Mesendoderm (in vitro differentiated cells): ENCODE measurements around the gene TBCE.

ENCODE experiments used
- DNase-seq: peaks from one replicate; pipeline ENCODE4 v3.0.0; 2013
- H2AK5ac ChIP-seq: 2 replicates; pipeline ENCODE4 v1.6.1; 2013; ENCODE audit warnings: low read length, inconsistent platforms
- H2BK120ac ChIP-seq: 2 replicates; pipeline ENCODE4 v1.6.1; 2013; ENCODE audit warnings: low read depth, mild to moderate bottlenecking, low read length, moderate library complexity, mixed read lengths
- H2BK15ac ChIP-seq: replicated peaks from 2 replicates; pipeline ENCODE4 v1.6.1; 2013; ENCODE audit warnings: low read depth, mild to moderate bottlenecking, moderate library complexity
- H2BK5ac ChIP-seq: 2 replicates; pipeline ENCODE4 v1.6.1; 2013; ENCODE audit warnings: low read length, inconsistent platforms
- H3K18ac ChIP-seq: 2 replicates; pipeline ENCODE4 v1.6.1; 2013; ENCODE audit warnings: mild to moderate bottlenecking, low read length, mixed read lengths
- H3K23ac ChIP-seq: one replicate; pipeline ENCODE4 v1.6.1; 2013; ENCODE audit warnings: low read length
- H3K27ac ChIP-seq: 2 replicates; pipeline ENCODE4 v1.5.1; 2013; ENCODE audit warnings: low read depth, mild to moderate bottlenecking, inconsistent platforms, low read length, moderate library complexity
- H3K27me3 ChIP-seq: 2 replicates; pipeline ENCODE4 v1.6.1; 2013; ENCODE audit warnings: low read length, control low read depth, mild to moderate bottlenecking, inconsistent platforms; ENCODE audit not compliant: insufficient read depth, poor library complexity
- H3K36me3 ChIP-seq: 2 replicates; pipeline ENCODE4 v1.6.1; 2013; ENCODE audit warnings: low read length, inconsistent platforms; ENCODE audit not compliant: control insufficient read depth, insufficient read depth
- H3K4ac ChIP-seq: one replicate; pipeline ENCODE4 v1.6.1; 2013; ENCODE audit warnings: low read depth, mild to moderate bottlenecking, low read length, moderate library complexity
- H3K4me1 ChIP-seq: 2 replicates; pipeline ENCODE4 v1.6.1; 2013; ENCODE audit warnings: low read depth, low read length, inconsistent platforms; ENCODE audit not compliant: control insufficient read depth
- H3K4me2 ChIP-seq: 2 replicates; pipeline ENCODE4 v1.6.1; 2013; ENCODE audit warnings: low read length
- H3K4me3 ChIP-seq: 2 replicates; pipeline ENCODE4 v1.5.1; 2013; ENCODE audit warnings: mild to moderate bottlenecking, low read length
- H3K56ac ChIP-seq: one replicate; pipeline ENCODE4 v1.6.1; 2013; ENCODE audit warnings: low read length
- H3K79me1 ChIP-seq: 2 replicates; pipeline ENCODE4 v1.6.1; 2013; ENCODE audit warnings: low read length, inconsistent platforms
- H3K79me2 ChIP-seq: 2 replicates; pipeline ENCODE4 v1.6.1; 2013; ENCODE audit warnings: mild to moderate bottlenecking, low read length; ENCODE audit not compliant: control insufficient read depth, insufficient read depth
- H3K9ac ChIP-seq: 2 replicates; pipeline ENCODE4 v1.6.1; 2013; ENCODE audit warnings: low read length, inconsistent platforms
- H4K5ac ChIP-seq: one replicate; pipeline ENCODE4 v1.6.1; 2013; ENCODE audit warnings: low read length
- H4K8ac ChIP-seq: one replicate; pipeline ENCODE4 v1.6.1; 2013; ENCODE audit warnings: low read depth, mild to moderate bottlenecking, control low read depth, low read length, moderate library complexity
- WGBS: extraction: QIAGEN DNeasy Blood & Tissue Kit; methylation state at CpG from one replicate; pipeline ENCODE4 v1.1.7; 2013; ENCODE audit warnings: low lambda C conversion rate, missing lambda C conversion rate; ENCODE audit not compliant: insufficient coverage; ENCODE audit errors: extremely low coverage; 5-methylcytosine and 5-hydroxymethylcytosine counted together

TBCE gene

GRCh38 chr1:235473806-235474205, 106.6 kb downstream of the TBCE start:
- H3K9ac ChIP-seq, result no peak overlapping the region
- no peak overlapping the region for H4K8ac ChIP-seq
- H3K23ac ChIP-seq, result no peak overlapping the region
- no peaks in the 10 kb centered on the region for H3K4me1 ChIP-seq
- no peak overlapping the region for H2BK5ac ChIP-seq
- no peak for DNase-seq
- H2BK120ac ChIP-seq, result no peak overlapping the region
- no CpG with 5 or more reads among the region's 1 CpG for WGBS
- no peak overlapping the region for H4K5ac ChIP-seq
- H3K18ac ChIP-seq, result no peak overlapping the region
- H2BK15ac ChIP-seq, result no peak overlapping the region
- no peak overlapping the region for H2AK5ac ChIP-seq
- H3K4ac ChIP-seq, result no peak overlapping the region
- no peak overlapping the region for H3K27ac ChIP-seq
- no peak overlapping the region for H3K4me2 ChIP-seq
- no peak overlapping the region for H3K56ac ChIP-seq
- no peaks in the 10 kb centered on the region for H3K79me1 ChIP-seq
- H3K79me2 ChIP-seq, result no peaks in the 10 kb centered on the region
- no peaks in the 10 kb centered on the region for H3K36me3 ChIP-seq
- no peaks in the 10 kb centered on the region for H3K27me3 ChIP-seq
- no peak overlapping the region for H3K4me3 ChIP-seq

GRCh38 chr1:235483090-235483489, 115.9 kb downstream of the TBCE start:
- H3K56ac ChIP-seq, result no peak overlapping the region
- no peak overlapping the region for H3K4me3 ChIP-seq
- no peaks in the 10 kb centered on the region for H3K79me1 ChIP-seq
- WGBS, result no CpG with 5 or more reads among the region's 5 CpGs
- H3K18ac ChIP-seq, result no peak overlapping the region
- no peak overlapping the region for H2AK5ac ChIP-seq
- H3K4me2 ChIP-seq, result no peak overlapping the region
- no peaks in the 10 kb centered on the region for H3K79me2 ChIP-seq
- no peak overlapping the region for H2BK120ac ChIP-seq
- H3K4ac ChIP-seq, result no peak overlapping the region
- H4K8ac ChIP-seq, result no peak overlapping the region
- peaks cover 3% of the 10 kb centered on the region for H3K36me3 ChIP-seq
- no peak for DNase-seq
- no peak overlapping the region for H2BK15ac ChIP-seq
- H3K4me1 ChIP-seq, result no peaks in the 10 kb centered on the region
- no peaks in the 10 kb centered on the region for H3K27me3 ChIP-seq
- H4K5ac ChIP-seq, result no peak overlapping the region
- H3K9ac ChIP-seq, result no peak overlapping the region
- H2BK5ac ChIP-seq, result no peak overlapping the region
- no peak overlapping the region for H3K23ac ChIP-seq
- H3K27ac ChIP-seq, result no peak overlapping the region

DNA sequence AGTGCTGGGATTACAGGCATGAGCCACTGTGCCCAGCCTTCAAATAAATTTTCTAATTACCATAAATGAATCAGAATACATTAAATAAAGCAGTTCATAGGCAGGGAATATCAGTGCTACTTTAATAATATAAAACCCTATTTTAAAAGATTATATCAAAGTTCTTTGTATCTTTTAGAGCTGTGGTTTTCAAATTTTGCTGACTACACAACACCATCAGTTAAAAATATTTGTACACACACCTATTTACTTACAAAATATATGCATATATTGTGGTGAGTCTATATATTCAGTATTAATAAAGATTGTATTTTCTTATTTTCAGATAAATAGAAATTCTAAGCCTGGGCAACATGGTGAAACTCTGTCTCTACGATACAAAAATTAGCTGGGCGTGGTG, 118.3 kb downstream of the TBCE start:
- no peak overlapping the region for H3K4ac ChIP-seq
- no peak overlapping the region for H4K5ac ChIP-seq
- DNase-seq, result no peak
- H2AK5ac ChIP-seq, result no peak overlapping the region
- no peak overlapping the region for H3K56ac ChIP-seq
- no peak overlapping the region for H3K27ac ChIP-seq
- no peak overlapping the region for H2BK15ac ChIP-seq
- H2BK120ac ChIP-seq, result no peak overlapping the region
- H3K36me3 ChIP-seq, result no peaks in the 10 kb centered on the region
- no peak overlapping the region for H3K4me2 ChIP-seq
- H2BK5ac ChIP-seq, result no peak overlapping the region
- H3K18ac ChIP-seq, result no peak overlapping the region
- no CpG with 5 or more reads among the region's 2 CpGs for WGBS
- H3K79me2 ChIP-seq, result no peaks in the 10 kb centered on the region
- H3K27me3 ChIP-seq, result no peaks in the 10 kb centered on the region
- no peak overlapping the region for H4K8ac ChIP-seq
- H3K4me1 ChIP-seq, result no peaks in the 10 kb centered on the region
- H3K79me1 ChIP-seq, result no peaks in the 10 kb centered on the region
- no peak overlapping the region for H3K4me3 ChIP-seq
- H3K9ac ChIP-seq, result no peak overlapping the region
- no peak overlapping the region for H3K23ac ChIP-seq

GRCh38 chr1:235486321-235486720, 119.1 kb downstream of the TBCE start:
- H2AK5ac ChIP-seq, result no peak overlapping the region
- no peaks in the 10 kb centered on the region for H3K36me3 ChIP-seq

DNA sequence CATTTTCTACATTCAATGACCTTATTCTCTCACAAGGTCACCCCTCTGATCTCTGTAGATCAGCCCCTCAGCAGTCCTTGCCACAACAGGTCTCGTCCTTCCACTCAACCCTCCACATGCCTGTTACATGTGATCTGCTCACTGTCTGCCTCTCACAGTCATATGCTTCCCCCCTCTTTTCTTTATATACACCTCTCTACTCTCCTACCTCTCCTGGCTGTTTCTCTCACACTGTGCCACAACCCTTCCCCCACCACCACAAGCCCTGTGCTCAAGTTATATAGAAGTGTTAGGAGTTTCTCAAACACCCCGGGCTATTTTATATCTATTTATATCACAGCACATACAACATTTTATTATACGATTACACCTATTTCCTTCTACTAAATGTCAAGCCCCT, 124.4 kb downstream of the TBCE start:
- DNase-seq, result no peak
- no peak overlapping the region for H3K27ac ChIP-seq
- no peak overlapping the region for H3K4me3 ChIP-seq
- H3K23ac ChIP-seq, result no peak overlapping the region
- no peak overlapping the region for H4K8ac ChIP-seq
- H3K4me2 ChIP-seq, result no peak overlapping the region
- no peak overlapping the region for H2BK120ac ChIP-seq
- no peak overlapping the region for H3K56ac ChIP-seq
- H2BK5ac ChIP-seq, result no peak overlapping the region
- WGBS, result 100% methylated on average over 1 of the region's 3 CpGs
- no peaks in the 10 kb centered on the region for H3K36me3 ChIP-seq
- H3K79me2 ChIP-seq, result no peaks in the 10 kb centered on the region
- H3K27me3 ChIP-seq, result no peaks in the 10 kb centered on the region
- H3K18ac ChIP-seq, result no peak overlapping the region
- H2AK5ac ChIP-seq, result no peak overlapping the region
- H2BK15ac ChIP-seq, result no peak overlapping the region
- H3K79me1 ChIP-seq, result no peaks in the 10 kb centered on the region
- no peak overlapping the region for H3K9ac ChIP-seq
- H4K5ac ChIP-seq, result no peak overlapping the region
- no peak overlapping the region for H3K4ac ChIP-seq
- no peaks in the 10 kb centered on the region for H3K4me1 ChIP-seq

More at GRCh38 chr1:235486321-235486720, 119.1 kb downstream of the TBCE start:
- Histone ChIP-seq H3K4me2 (no peak overlapping the region), H3K79me2 (no peaks in the 10 kb centered on the region), H2BK120ac (no peak overlapping the region), H3K9ac (no peak overlapping the region), H3K23ac (no peak overlapping the region), H2BK5ac (no peak overlapping the region), H3K4me1 (no peaks in the 10 kb centered on the region), H3K27me3 (no peaks in the 10 kb centered on the region), H4K8ac (no peak overlapping the region), H2BK15ac (no peak overlapping the region), H3K27ac (no peak overlapping the region), H3K79me1 (no peaks in the 10 kb centered on the region), H3K4ac (no peak overlapping the region), H4K5ac (no peak overlapping the region), H3K18ac (no peak overlapping the region), H3K4me3 (no peak overlapping the region), H3K56ac (no peak overlapping the region)
- DNase-seq, result no peak
- WGBS, result no CpG with 5 or more reads among the region's 5 CpGs

GRCh38 chr1:235494531-235494930, 127.3 kb downstream of the TBCE start:
- Histone ChIP-seq H2BK5ac (no peak overlapping the region), H3K79me2 (peaks cover 4% of the 10 kb centered on the region), H3K18ac (no peak overlapping the region), H2AK5ac (no peak overlapping the region), H3K27ac (no peak overlapping the region), H3K79me1 (no peaks in the 10 kb centered on the region), H3K36me3 (no peaks in the 10 kb centered on the region), H3K27me3 (no peaks in the 10 kb centered on the region), H3K56ac (no peak overlapping the region), H3K9ac (no peak overlapping the region), H3K4me1 (no peaks in the 10 kb centered on the region), H3K4ac (no peak overlapping the region), H2BK15ac (no peak overlapping the region), H2BK120ac (no peak overlapping the region), H4K5ac (no peak overlapping the region), H4K8ac (no peak overlapping the region), H3K23ac (no peak overlapping the region), H3K4me2 (no peak overlapping the region), H3K4me3 (no peak overlapping the region)
- no peak for DNase-seq
- WGBS, result no CpG with 5 or more reads among the region's 9 CpGs
